Calu3 (cell line): Measurements from ENCODE around the gene LVRN. TPM values are rescaled to one million over a fixed set of nuclear protein-coding genes. Genes with fewer than 3 reads are reported as not detected.

Experiments
- BruUV-seq: library from RNA; stranded (reverse); fragments of 400-500 nt; replicated peaks from 2 replicates; lab custom pipeline; 2021; lab: Mats Ljungman, UMichigan
- CTCF ChIA-PET: fragments of 300-600 bp; sonication (Branson Sonifier 250); formaldehyde crosslinking; loops from one replicate; lab custom pipeline; 2022; ENCODE audit warnings: antibody characterized with exemption; lab: Charles Lee
- DNase-seq: peaks from one replicate; pipeline ENCODE4 v3.0.0; 2022
- H3K27ac Mint-ChIP-seq: one replicate; pipeline ENCODE4 v1.8.0; 2022; ENCODE audit warnings: mixed read lengths; ENCODE audit not compliant: unreplicated experiment
- H3K27me3 Mint-ChIP-seq: one replicate; pipeline ENCODE4 v1.8.0; 2022; ENCODE audit warnings: mixed read lengths; ENCODE audit not compliant: unreplicated experiment
- H3K36me3 Mint-ChIP-seq: one replicate; pipeline ENCODE4 v1.8.0; 2022; ENCODE audit warnings: mild to moderate bottlenecking, moderate library complexity, mixed read lengths; ENCODE audit not compliant: insufficient read depth, unreplicated experiment
- H3K4me1 Mint-ChIP-seq: one replicate; pipeline ENCODE4 v1.8.0; 2022; ENCODE audit warnings: mild to moderate bottlenecking, low read depth, mixed read lengths; ENCODE audit not compliant: unreplicated experiment
- H3K4me3 Mint-ChIP-seq: one replicate; pipeline ENCODE4 v1.8.0; 2022; ENCODE audit warnings: mild to moderate bottlenecking, low read depth, moderate library complexity, mixed read lengths; ENCODE audit not compliant: unreplicated experiment
- H3K9me3 Mint-ChIP-seq: one replicate; pipeline ENCODE4 v1.8.0; 2022; ENCODE audit warnings: low read depth, mixed read lengths; ENCODE audit not compliant: unreplicated experiment
- intact Hi-C: fragments of 100-400 bp; cut with micrococcal nuclease; formaldehyde crosslinking; loops from one replicate; pipeline ENCODE4 v1.10.0; 2022; ENCODE audit not compliant: unreplicated experiment
- total RNA-seq: library from RNA; stranded (reverse); gene quantifications from 2 replicates; pipeline ENCODE4 v1.2.3, GENCODE V29; 2022
- TF ChIP-seq, protein P1 (sequence below): fragments of 200-600 bp; IDR thresholded peaks from one replicate; pipeline ENCODE4 v1.8.0; 2022; ENCODE audit warnings: antibody characterized with exemption; ENCODE audit not compliant: unreplicated experiment

LVRN gene
- total RNA-seq, 1 experiment from 2014 or later = 0.14 TPM

DNA sequence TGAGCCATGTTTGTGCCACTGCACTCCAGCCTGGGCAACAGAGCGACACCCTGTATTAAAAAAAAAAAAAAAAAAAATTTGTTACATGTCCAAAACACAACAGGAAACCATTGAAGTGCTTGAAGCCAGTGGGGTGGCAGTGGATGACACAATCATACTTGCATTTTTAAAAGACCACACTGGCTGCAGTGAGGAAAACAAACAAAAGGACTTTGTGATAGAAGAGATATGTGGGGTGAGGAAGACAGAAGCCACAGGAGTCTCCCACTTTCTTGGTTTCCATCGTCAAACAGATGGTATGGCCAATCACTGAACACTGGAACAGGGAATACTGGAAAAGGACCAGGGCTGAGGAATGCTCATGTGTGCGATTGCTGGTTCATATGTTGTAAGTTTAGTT lies 101.7 kb downstream of the LVRN start:
- TF ChIP-seq, protein P1, sequence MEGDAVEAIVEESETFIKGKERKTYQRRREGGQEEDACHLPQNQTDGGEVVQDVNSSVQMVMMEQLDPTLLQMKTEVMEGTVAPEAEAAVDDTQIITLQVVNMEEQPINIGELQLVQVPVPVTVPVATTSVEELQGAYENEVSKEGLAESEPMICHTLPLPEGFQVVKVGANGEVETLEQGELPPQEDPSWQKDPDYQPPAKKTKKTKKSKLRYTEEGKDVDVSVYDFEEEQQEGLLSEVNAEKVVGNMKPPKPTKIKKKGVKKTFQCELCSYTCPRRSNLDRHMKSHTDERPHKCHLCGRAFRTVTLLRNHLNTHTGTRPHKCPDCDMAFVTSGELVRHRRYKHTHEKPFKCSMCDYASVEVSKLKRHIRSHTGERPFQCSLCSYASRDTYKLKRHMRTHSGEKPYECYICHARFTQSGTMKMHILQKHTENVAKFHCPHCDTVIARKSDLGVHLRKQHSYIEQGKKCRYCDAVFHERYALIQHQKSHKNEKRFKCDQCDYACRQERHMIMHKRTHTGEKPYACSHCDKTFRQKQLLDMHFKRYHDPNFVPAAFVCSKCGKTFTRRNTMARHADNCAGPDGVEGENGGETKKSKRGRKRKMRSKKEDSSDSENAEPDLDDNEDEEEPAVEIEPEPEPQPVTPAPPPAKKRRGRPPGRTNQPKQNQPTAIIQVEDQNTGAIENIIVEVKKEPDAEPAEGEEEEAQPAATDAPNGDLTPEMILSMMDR = no peak
- no peak for DNase-seq
- intact Hi-C loops = no loop called here
- H3K27ac Mint-ChIP-seq = no peak overlapping the region
- no TSS peak for BruUV-seq
- no peaks in the 10 kb centered on the region for H3K36me3 Mint-ChIP-seq
- CTCF ChIA-PET = no interaction called here
- H3K4me1 Mint-ChIP-seq = no peaks in the 10 kb centered on the region
- no peaks in the 10 kb centered on the region for H3K9me3 Mint-ChIP-seq
- H3K4me3 Mint-ChIP-seq = no peak overlapping the region
- no peaks in the 10 kb centered on the region for H3K27me3 Mint-ChIP-seq

DNA sequence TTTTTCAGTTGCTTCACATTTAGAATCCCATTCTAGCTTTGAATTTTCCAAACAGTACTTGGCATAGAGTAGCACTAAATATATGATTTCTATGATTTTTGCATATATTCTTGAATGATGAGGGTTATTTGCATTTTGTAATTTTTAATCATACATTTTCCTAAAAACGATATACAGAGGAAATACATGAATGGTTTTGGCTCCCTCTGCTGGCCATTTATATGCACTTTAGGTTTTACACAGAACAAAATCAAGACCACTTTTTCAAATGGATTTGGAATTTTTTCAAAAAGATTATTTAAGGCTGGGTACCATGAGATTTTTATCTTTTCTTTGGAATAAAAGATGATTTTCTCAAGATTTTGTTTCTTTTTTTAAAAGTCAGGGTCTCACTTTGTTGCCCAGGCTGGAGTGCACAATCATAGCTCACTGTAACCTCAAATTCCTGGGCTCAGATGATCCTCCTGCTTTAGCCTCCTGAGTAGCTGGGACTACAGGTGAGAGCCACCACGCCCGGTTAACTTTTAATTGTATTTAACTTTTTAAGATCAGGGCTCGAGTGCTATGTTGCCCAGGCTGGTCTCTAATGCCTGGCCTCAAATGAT lies 105.9 kb downstream of the LVRN start:
- TF ChIP-seq, protein P1 = peak; percentile 67
- no peaks in the 10 kb centered on the region for H3K4me1 Mint-ChIP-seq
- H3K4me3 Mint-ChIP-seq = no peak overlapping the region
- CTCF ChIA-PET = interaction anchor here (0.6 to 2.9 kb wide), 2 partner anchors 180 to 228 kb away, joined by 4 to 10 read pairs; no protein-coding TSS in a partner anchor
- intact Hi-C loops = loop anchor here (1.0 to 5.0 kb wide), 3 partner anchors 180 to 434 kb away; partner anchors contain the start of genes AP3S1 and ATG12
- no TSS peak for BruUV-seq
- no peaks in the 10 kb centered on the region for H3K36me3 Mint-ChIP-seq
- no peaks in the 10 kb centered on the region for H3K27me3 Mint-ChIP-seq
- no peaks in the 10 kb centered on the region for H3K9me3 Mint-ChIP-seq
- no peak overlapping the region for H3K27ac Mint-ChIP-seq
- peak; percentile 44 for DNase-seq

DNA sequence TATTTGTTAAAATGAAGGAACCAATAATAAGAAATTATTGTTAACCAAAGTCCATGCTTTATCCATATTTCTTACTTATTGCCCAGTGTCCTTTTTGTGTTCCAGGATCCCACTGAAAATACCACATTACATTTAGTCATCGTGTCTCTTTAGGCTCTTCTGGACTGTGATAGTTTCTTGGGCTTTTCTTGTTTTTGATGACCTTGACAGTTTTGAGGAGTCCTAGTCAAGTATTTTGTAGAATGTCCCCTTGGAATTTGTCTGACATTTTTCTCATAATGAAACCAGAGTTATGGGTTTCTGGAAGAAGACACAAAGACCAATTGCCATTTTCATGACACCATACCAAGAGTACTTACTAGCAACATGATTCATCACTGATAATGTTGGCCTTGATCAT lies 108.9 kb downstream of the LVRN start:
- Mint-ChIP-seq H3K36me3 (no peaks in the 10 kb centered on the region), H3K4me1 (no peaks in the 10 kb centered on the region), H3K27me3 (no peaks in the 10 kb centered on the region), H3K27ac (no peak overlapping the region), H3K9me3 (no peaks in the 10 kb centered on the region), H3K4me3 (no peak overlapping the region)
- DNase-seq = no peak
- intact Hi-C loops = no loop called here
- BruUV-seq = no TSS peak
- CTCF ChIA-PET = no interaction called here
- TF ChIP-seq, protein P1 = no peak

GRCh38 chr5:116075191-116075831 lies 113.0 kb downstream of the LVRN start:
- Mint-ChIP-seq H3K4me1 (no peaks in the 10 kb centered on the region), H3K27ac (no peak overlapping the region), H3K27me3 (no peaks in the 10 kb centered on the region), H3K36me3 (no peaks in the 10 kb centered on the region), H3K4me3 (no peak overlapping the region), H3K9me3 (no peaks in the 10 kb centered on the region)
- CTCF ChIA-PET = no interaction called here
- no peak for DNase-seq
- intact Hi-C loops = no loop called here
- TF ChIP-seq, protein P1 = no peak
- BruUV-seq = no TSS peak
